Stimulated activated naive CD4-positive, alpha-beta T cell treated with Interleukin-2 at 50 U/mL for 16 hours (primary cell): ENCODE data around the gene RASAL1.
A peak's percentile ranks its signal among the peaks of the same experiment; 100 is the strongest.
"Not testable (repeated sequence)": the region's sequence is repeated elsewhere in the genome, so short reads cannot be mapped to it uniquely, and the experiment has no call there.

ENCODE experiments used
- DNase-seq: peaks from one replicate; lab custom pipeline; 2025; lab: John Stamatoyannopoulos, UW

Gene RASAL1

DNA sequence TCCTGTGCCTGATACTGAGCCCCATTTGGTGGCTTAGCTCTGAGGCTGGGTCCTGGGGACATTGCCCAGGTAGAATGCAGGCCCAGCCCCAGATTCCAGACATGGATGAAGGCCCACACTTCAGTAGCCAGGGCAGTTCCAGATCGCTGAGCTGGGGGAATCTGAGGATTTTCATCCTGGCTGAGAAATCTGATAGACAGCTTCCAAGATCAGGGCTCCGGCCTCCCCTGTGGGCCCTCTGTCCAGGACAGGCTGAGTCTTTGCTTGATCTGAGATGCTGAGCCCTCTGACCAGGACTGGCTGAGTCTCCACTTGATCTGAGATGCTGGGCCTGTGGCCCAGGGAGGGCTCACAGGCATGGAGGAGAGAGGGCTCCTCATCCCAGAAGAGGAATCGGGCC, 3.3 kb upstream of the RASAL1 start:
- DNase-seq: no peak

DNA sequence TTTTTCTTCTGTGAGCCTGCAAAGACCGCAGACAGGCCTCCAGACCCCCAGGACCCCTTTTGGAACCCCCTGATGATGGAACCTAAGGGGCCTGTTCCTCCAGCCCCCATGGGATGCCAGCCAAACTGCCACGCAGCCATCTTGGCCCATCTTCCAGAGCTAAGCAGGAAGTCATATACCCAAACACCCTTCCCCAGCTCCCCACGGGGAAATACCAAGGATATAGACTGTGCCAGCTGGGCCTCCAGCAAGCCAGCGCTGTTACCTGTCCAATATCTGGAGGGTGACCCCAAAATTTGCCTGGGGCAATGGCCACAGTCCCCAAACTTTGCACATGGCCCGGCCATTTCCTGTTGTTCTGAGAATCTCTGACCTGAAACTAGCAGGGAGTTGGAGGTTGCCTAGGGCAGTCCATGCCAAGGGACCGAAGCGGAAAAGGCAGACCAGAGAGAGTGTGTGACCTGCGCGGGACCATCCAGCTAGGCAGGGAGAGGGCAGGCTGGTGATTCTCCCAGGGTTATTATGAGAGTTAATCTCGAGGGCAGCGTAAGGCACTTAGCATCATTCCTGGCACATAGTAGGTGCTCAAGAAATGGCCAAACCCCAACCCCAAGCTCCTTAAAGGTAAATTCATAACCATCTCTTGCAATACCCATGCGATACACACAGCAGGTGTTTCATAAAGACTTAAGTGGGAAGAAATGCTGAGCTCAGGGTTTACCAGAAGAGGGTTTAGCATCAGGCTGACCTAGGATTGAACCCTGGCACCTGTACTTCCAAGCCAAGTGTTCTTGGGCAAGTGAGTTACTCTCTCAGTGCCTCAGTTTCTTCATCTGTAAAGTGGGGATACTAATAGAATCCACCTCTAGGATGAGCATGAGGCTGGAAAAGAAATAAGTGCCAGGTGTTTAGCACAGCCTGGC, 2.6 kb upstream of the RASAL1 start:
- no peak for DNase-seq

DNA sequence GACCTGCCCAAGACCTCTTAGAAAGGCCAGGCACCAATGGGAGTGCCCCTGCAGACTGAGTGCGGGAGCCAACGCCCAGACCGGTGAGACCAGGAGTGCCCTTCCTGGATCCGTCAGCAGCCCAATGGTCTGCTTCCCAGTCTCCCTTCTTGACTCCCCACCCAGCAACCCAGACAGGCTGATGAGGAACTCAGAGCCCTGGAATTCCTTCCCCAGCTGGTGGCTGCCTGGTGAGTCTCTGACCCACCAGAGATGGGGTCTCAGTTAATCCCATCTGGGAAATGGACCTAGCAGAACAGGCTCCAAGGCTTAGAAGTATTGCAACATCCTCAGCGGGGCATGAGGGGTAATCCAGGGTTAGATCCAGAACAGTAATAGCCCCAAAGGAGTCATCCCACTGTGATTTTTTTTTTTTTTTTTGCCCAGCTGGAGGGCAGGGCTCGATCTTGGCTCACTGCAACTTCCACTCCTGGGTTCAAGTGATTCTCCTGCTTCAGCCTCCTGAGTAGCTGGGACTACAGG, 1.5 kb upstream of the RASAL1 start:
- no peak for DNase-seq

DNA sequence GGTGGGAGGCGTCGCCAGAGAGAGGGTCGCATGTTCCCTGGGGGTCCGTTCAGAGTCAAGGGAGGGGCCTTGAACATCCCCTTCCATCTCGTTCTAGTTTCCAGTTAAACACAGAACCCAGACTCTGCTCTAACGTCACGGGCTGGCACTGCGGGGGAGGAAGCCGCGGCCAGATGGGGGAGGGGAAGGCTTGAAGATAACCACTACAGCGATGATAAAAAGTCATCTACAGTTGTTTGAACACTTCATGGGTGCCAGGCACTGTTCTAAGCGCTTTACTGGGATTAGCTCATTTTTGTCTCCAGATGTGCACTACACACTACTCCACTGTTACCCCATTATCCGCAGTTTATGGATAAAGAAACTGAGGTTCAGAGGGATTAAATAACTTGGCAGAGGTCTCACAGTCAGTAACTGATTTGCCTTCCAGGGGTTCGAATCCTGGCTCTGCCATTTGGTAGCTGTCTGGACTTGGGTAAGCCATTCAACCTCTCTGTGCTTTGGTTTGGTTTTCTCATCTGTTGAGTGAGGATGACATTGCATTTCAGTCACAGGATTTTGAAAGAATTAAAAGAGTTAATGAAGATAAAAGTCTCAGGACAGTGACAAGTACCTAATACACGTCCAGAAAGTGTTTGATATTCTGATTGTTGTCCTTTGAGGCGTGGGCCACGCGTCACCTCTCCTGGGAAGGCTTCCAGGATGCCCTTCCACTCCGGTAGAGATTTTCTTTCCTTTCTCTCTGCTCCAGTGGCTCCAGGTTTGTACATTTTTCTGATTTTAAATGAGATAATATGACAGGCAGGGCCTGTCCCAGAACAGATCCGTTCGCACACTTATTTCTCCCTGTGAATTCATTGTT, 798 bp upstream of the RASAL1 start:
- peak; percentile 34 for DNase-seq

DNA sequence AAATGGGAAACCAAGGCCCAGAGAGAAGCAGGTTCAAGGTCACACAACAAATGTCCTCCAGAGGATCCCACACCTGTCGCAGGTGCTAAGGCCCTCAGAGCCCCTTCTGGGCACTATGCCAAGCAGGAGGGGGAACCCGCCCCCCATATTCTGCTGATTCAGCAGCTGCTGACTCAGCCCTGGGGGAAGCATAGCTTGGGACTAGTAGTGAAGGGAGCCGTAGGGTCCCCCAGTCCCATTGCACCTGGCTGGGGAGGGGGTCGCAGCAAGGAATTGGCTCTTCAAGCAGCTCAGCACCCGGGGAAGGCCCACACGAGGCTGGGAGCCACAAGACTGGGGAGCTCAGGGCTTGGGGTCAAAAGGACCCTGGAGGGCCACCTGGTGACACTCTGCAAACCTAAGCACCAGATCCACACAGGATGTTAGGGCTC, 1.0 kb downstream of the RASAL1 start:
- DNase-seq: no peak

DNA sequence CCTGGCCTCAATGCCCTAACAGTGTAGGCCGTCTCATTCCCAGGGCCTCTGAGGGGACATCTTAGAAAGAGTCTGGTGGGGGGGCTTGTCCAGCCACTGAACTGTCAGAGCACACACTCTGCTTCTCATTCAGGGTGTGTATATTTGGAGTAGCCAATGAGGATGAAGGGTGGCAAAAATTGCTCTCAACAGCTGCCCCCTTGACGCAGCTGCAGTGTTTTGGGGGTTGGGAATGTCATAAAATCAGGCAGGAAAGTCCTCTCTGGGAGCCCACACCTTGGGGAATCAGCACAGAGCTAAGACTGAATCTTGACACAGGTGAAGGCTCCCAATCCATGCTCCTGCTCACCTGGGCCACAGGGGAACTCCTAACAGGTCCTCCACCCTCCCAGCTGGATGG, 1.5 kb downstream of the RASAL1 start:
- DNase-seq: no peak

DNA sequence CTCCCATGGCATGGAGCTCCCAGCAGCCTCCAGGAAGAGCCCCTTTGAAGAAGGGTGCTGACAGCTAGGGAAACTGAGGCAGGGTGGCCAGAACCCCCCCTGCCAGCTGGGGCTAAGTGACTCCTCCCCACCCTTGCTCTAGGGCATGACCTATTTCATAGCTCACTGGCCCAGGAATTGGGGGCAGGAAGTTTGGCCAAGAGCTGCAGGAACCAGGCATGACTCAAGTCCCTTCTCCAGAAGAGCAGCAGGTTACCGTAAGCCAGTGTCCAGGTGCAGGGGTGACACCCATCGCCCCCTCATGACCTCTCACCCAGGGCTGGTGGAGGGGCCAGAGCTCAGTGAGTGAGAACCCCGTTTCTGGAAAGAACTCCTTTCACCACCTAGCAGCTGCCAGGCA, 1.9 kb downstream of the RASAL1 start:
- no peak for DNase-seq

DNA sequence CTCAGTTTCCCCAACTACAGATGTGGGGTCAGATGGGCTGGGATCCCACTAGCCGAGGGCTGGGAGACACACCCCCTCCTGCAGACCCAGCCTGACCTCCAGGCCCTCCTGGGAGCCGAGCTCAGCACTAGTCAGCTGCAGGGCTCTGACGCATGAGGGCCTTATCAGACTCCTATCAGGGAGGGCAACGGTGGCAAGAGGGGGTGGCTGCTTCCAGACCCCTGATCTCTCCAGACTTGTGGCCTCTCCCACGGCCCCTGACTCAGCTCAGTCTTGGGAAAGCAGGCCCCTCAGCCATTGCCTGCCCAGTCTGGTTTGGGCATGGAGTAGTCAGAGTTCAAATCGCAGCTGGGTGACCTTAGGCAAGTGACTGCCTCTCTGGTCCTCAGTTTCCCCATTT, 2.5 kb downstream of the RASAL1 start:
- DNase-seq: no peak

DNA sequence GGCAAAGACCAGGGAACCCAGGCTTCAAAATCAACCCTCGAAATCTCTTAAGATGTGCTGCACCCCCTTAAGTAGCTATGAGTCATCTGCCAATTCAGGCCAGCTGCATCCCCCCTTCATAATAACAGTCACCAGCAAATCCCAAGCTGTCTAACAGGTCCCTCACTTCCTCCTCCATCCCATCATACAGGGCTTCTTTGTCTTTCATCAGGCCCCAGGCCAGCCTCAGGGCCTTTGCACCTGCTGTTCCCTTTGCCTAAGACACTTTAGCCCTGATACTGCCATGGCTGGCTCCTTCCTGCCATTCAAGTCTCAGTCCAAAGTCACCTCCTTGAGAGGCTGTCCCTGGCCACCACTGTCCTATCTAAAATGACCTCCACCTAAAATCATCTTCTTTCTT, 4.0 kb downstream of the RASAL1 start:
- no peak for DNase-seq

DNA sequence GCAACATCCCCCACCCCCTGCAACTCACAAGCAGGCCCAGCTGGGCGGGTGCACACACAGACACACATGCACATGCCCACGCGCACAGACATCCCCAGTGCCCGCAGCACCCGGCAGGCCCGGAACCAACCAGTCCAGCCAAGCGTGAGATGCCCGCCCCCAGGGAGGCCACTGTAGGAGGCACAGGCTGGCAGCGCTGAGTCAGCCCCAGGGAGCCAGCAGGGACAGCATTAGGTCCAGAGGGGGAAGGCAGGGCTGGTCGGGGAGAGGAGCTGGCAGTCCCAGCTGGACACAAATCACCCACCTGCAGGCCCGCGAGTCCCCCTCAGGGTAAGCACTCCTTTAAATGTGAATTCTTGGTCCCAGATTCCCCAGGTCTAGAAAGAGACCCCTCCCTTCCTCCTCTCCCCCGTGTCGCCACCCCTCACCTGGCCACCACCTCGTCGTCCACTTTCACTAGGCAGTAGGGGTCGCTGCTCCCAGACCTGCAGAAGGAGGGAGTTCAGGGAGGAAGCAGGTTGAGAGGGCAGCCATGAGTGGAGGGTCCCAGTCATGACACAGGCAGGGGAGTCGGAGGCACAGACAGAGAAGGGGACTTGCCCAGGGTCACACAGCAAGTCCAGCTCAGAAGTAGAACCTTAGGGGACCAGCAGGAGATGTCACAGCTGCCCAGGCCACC, 5.0 kb downstream of the RASAL1 start:
- no peak for DNase-seq

DNA sequence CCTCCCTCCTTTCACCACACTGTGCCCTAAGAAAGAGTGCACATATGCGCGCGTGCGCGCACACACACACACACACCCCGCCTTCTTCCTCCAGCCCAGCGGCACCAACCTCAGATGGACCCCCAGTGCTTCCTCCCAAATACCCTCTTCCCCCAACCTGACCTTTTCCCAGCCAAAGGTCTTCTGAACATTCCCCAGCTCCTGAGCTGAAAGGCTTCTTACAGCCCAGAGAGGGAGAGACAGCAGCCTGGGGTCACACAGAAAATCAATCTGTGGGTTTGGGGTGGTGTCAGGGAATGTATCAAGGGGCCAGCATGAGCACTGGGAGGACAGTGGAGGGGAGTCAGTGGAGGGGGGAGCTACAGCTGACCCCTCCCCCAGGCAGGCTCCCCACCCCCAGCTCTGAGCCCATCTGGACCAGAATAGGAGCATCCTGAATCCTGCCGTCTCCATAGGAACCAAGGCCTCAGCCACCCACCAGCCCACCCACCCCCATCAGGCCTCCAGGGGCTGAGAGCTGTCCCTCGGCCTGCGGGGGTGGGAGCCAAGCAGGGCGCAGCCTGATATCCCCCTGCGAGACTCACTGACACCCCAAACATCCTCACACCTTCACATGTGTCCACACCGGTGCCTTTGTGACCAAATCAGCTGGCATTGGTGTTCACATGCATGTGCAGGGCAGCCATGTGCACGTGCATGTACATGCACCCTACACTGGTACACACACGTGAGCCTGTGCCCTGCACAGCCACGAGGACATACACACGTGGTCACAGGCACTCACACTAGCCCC, 5.7 kb downstream of the RASAL1 start:
- DNase-seq: no peak

DNA sequence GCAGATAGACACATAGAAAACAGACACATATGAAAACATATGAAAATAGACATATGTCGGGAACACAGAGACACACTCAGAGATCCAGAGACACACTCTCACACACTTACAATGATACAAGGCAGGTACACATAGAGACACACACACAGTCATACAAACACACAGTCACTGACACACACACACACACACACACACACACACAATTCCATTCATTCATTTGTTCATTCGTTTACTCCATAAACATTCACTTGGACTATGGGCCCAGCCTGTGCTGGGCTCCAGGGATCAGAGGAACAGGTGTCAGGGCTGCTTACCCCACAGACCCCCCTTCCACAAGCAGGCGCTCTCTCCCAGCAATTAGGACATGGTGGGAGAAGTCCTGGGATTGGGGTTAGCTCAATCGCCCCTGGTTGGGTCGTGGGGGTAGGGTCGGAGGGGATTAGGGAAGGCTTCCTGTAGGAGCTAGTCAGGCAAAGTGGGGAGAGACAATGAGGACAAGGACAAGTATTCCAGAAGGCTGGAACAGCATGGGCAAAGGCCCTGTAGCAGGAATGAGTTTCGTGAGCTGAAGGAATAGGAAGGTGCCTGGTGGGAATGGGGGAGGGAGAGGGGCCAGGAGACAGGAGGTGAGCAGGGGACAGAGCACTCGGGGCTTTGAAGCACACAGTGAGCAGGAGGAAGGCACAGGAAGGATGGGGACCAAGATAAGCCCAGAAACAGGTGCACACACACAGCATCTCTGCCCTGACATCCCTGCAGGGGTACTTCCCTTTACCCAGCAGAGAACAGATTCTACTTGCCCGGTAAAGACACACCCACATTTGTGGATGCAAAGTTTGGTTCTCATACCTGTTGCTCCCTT, 6.5 kb downstream of the RASAL1 start:
- DNase-seq: no peak

DNA sequence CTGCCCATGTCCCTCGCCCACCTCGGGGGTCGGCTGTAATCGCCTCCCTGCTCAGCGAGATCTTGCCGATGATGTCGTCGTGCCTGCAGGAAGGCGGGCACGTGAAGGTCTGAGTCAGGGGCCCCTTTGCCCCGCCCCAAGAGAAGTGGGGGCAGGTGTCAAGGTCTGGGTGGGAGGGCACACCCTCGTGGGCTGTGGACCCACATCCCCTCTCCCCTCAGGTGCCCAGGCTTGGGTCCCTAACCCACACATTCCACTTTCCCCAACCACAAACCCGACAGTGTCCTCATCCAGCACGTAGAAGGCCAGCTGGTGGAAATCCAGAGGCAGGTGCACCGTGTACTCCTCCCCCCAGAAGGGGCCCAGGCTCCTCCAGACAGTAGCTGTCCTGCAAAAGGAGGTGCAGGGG, 7.8 kb downstream of the RASAL1 start:
- DNase-seq: no peak

DNA sequence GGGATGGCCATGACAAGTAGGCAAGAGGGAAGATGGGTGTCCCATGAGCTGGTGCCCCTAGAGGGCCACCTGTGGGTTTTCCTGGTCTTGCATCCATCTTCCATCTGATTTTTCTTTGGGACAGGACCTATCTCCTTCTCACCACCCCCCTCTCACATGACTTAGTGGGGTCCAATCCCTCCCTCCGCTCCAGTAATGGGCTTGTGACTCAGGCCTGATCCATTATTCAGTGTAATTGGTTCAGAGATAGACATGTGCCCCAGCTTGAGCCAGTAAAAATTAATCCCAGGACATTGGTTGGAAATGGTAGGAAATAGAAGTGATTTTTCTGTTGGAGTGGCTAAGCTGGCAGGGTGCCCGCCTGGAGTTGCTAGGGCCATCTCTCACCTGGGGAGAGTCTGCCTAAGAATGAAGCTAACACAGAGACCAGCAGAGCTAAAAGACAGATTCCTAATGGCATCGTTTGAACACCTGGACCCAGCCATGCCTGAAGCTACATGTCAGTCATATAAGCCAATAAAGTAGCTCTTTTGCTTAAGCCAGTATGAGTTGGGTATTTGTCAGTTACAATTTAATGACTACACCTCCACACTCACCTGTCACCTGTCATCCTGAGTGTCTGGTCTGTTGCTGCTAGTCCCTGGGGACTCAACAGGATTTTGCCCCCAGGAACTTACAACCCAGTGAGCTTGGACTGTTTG, 14.7 kb downstream of the RASAL1 start:
- DNase-seq: no peak

DNA sequence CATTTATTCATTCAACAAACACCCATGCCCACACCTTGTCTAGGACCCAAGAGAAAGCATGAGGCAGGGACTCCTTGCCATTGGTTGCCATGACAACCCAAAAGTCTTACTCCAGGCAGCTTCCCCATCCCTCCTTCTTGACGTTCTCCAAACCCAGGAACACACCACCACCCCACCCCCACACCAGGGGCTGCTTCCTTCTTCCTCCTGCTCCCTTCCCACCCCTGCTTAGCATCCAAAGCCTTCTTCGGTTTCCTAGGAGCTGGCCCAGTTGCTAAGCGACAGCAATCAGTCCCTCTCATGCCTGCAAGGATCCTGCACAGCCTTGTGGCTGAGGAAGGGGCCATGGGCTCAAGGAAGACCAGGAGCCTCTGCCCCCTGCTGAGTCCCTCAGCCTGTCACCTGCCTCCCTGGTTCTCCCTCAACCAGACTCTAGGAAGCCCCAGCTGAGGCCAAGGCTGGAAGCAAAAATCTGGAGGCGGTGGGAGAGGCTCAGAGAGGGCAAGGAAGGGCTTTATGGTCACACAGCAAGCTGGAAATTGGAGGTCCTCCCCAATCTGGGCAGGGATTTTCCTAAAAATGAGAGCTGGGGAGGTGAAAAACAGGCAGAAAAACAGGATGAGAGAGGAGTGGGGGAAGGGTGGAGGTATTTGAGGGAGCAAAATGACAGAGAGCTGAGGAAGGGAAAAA, 15.4 kb downstream of the RASAL1 start:
- no peak for DNase-seq

DNA sequence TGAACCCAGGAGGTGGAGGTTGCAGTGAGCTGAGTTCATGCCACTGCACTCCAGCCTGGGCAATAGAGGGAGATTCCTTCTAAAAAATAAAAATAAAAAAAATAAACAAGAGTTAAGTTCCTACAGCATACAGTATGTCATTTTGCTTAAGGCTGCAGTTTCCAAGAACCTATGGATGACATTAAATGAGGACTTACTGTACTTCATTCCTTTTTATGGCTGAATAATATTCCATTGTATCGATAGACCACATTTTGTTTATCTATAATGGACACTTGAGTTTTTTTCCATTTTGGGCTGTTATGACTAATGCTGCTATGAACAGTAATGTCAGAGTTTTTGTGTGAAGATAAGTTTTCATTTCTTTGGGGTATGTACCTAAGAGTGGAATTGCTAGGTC, 17.4 kb downstream of the RASAL1 start:
- DNase-seq: no peak

DNA sequence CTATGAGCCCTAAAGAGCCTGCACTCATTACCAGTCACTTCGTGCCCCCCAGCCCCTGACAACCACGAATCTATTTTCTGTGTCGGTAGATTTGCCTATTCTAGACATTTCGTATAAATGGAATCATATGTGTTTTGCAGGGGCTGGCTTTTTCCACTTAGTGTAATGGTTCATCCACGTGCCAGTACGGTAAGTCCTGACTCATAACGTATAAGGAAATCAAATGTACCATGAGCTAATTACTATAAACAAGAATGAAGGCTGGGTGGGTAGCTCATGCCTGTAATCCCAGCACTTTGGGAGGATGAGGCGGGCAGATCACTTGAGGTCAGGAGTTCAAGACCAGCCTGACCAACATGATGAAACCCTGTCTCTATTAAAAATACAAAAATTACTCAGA, 17.9 kb downstream of the RASAL1 start:
- DNase-seq: not testable (repeated sequence)

DNA sequence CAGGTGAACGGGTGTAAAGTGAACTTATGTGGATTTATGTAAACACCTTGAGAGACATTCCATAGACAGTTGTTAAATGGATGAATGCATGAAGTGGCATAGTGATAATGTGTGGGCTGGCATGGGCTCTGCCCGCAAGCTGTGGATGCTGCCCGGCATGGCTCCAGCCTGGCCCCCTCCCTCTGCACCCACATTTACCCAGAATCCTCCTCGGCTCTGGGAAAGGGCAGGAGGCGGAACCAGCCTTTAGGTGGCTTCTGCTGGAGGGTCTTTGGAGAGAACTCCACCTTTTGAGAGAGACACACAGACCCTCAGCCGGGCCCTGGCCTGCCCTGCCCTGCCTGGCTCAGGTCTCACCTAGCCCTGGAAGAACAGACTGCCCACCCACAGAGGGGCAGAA, 18.7 kb downstream of the RASAL1 start:
- DNase-seq: no peak

DNA sequence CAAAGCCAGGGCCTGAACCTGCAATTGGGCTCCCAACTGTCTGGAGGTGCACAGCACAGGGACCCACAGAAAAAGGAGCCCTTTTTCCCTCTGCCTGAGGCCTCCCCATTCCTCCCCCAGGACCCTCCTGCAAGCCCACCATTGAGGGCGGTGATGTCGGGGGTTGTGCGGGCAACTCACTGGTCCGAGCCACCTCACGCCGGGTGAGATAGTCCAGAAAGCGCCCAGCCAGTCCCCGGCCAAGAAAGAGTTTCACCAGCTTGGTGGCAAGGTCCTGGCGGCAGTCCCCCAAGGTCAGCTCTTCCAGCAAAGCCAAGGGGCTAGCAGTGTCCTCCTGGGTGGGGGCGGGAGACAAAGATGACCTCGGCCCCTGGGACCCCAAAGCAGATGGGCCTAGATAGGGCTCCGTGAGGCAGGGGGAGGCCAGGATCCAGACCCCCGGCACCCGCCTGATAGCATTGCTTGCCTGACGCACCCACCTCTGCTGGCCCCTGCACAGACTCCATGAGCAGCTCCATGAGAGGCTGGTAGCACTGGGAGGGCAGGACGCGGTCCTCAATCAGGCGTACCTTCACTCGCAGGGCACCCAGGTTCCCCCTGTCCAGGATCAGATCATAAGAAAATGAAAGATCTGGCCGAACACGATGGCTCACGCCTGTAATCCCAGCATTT, 20.0 kb downstream of the RASAL1 start:
- DNase-seq: no peak
